CD14-positive monocyte (primary cell): ENCODE data around the gene SPATA33. TPM values are rescaled to one million over a fixed set of nuclear protein-coding genes. Genes with fewer than 3 reads are reported as not detected.

Source experiments
- DNase-seq, 3 donors: peaks; one replicate each; pipeline ENCODE4 v3.0.0-alpha.2; 2011 to 2022
- H2AFZ ChIP-seq: 2 replicates; pipeline ENCODE4 v1.6.0; 2012; ENCODE audit warnings: mild to moderate bottlenecking, low read depth, low read length, inconsistent platforms; ENCODE audit not compliant: insufficient read depth, poor library complexity, severe bottlenecking
- H3K27ac ChIP-seq, 2 donors: 1 replicate in 1 of 2; 2 replicates in 1 of 2; pipeline ENCODE4 v1.5.1; 2012 to 2013; ENCODE audit warnings: low read length in 2 of 2, control low read depth in 1 of 2, inconsistent platforms in 1 of 2, low read depth in 1 of 2, mild to moderate bottlenecking in 1 of 2
- H3K27me3 ChIP-seq, 2 donors: one replicate each; pipeline versions ENCODE4 v1.6.0 to v1.6.1; 2011 to 2013; ENCODE audit warnings: low read length in 2 of 2; ENCODE audit not compliant: control insufficient read depth in 2 of 2, insufficient read depth in 2 of 2
- H3K36me3 ChIP-seq, 2 donors: replicated peaks in 1 of 2; 1 replicate in 1 of 2; 2 replicates in 1 of 2; pipeline versions ENCODE4 v1.5.1 to v1.6.1; 2012 to 2013; ENCODE audit warnings: low read length in 2 of 2, control low read depth in 1 of 2, inconsistent platforms in 1 of 2, mild to moderate bottlenecking in 1 of 2; ENCODE audit not compliant: insufficient read depth in 2 of 2, control insufficient read depth in 1 of 2
- H3K4me1 ChIP-seq, 2 donors: 1 replicate in 1 of 2; 2 replicates in 1 of 2; pipeline versions ENCODE4 v1.5.1 to v1.6.1; 2012 to 2013; ENCODE audit warnings: low read length in 2 of 2, control low read depth in 1 of 2, inconsistent platforms in 1 of 2, mild to moderate bottlenecking in 1 of 2, moderate library complexity in 1 of 2; ENCODE audit not compliant: insufficient read depth in 2 of 2, control insufficient read depth in 1 of 2
- H3K4me2 ChIP-seq: replicated peaks from 2 replicates; pipeline ENCODE3; 2012; ENCODE audit warnings: low read length, moderate library complexity, mild to moderate bottlenecking; ENCODE audit not compliant: poor library complexity, severe bottlenecking; ENCODE audit errors: extremely low read depth
- H3K4me3 ChIP-seq, 3 experiments: fragments of 200-600 bp in 1 of 3; sonication (generic) in 1 of 3; replicated peaks in 1 of 3; 1 replicate in 2 of 3; 2 replicates in 1 of 3; pipeline ENCODE4 v1.5.1; 2011 to 2013; ENCODE audit warnings: low read length in 3 of 3, mild to moderate bottlenecking in 3 of 3, control low read depth in 2 of 3, low read depth in 2 of 3, inconsistent platforms in 1 of 3, moderate library complexity in 1 of 3
- H3K79me2 ChIP-seq: 2 replicates; pipeline ENCODE4 v1.6.0; 2012; ENCODE audit warnings: mild to moderate bottlenecking, control low read depth, inconsistent platforms, low read length, moderate library complexity; ENCODE audit not compliant: insufficient read depth
- H3K9ac ChIP-seq: 2 replicates; pipeline ENCODE4 v1.6.0; 2017; ENCODE audit warnings: low read length, mild to moderate bottlenecking; ENCODE audit not compliant: insufficient read depth, poor library complexity, severe bottlenecking
- H3K9me3 ChIP-seq, 2 donors: replicated peaks in 1 of 2; 1 replicate in 1 of 2; 2 replicates in 1 of 2; pipeline versions ENCODE4 v1.5.1 to v1.6.1; 2012 to 2013; ENCODE audit warnings: low read length in 2 of 2, control low read depth in 1 of 2; ENCODE audit not compliant: control insufficient read depth in 1 of 2, insufficient read depth in 1 of 2
- H4K20me1 ChIP-seq: 2 replicates; pipeline ENCODE4 v1.6.0; 2012; ENCODE audit warnings: mild to moderate bottlenecking, low read length, control low read depth, moderate library complexity; ENCODE audit not compliant: insufficient read depth
- H3K27ac Mint-ChIP-seq, 7 donors: one replicate each; pipeline ENCODE4 v1.8.0; 2020; ENCODE audit warnings: mild to moderate bottlenecking in 7 of 7, mixed read lengths in 7 of 7, moderate library complexity in 6 of 7, inconsistent platforms in 2 of 7
- H3K27me3 Mint-ChIP-seq, 3 donors: one replicate each; pipeline ENCODE4 v1.8.0; 2021 to 2022; ENCODE audit warnings: low read depth in 3 of 3, mild to moderate bottlenecking in 3 of 3, mixed read lengths in 3 of 3, moderate library complexity in 3 of 3, inconsistent platforms in 1 of 3
- H3K36me3 Mint-ChIP-seq, 2 donors: one replicate each; pipeline ENCODE4 v1.8.0; 2020; ENCODE audit warnings: mixed read lengths in 2 of 2, inconsistent platforms in 1 of 2, mild to moderate bottlenecking in 1 of 2
- H3K4me1 Mint-ChIP-seq: one replicate; pipeline ENCODE4 v1.8.0; 2020; ENCODE audit warnings: mild to moderate bottlenecking, mixed read lengths
- H3K4me3 Mint-ChIP-seq, 2 donors: one replicate each; pipeline ENCODE4 v1.8.0; 2020; ENCODE audit warnings: mild to moderate bottlenecking in 2 of 2, mixed read lengths in 2 of 2, moderate library complexity in 1 of 2
- H3K9me3 Mint-ChIP-seq, 7 donors: one replicate each; pipeline ENCODE4 v1.8.0; 2020 to 2022; ENCODE audit warnings: mixed read lengths in 7 of 7, mild to moderate bottlenecking in 6 of 7, moderate library complexity in 6 of 7, inconsistent platforms in 2 of 7
- WGBS: methylation state at CpG from one replicate; pipeline ENCODE4 v1.1.5; 2013; ENCODE audit warnings: missing lambda C conversion rate; ENCODE audit not compliant: insufficient coverage; 5-methylcytosine and 5-hydroxymethylcytosine counted together
- intact Hi-C, 2 donors: fragments of 100-400 bp; cut with micrococcal nuclease; formaldehyde crosslinking; loops; one replicate each; pipeline versions ENCODE4 v1.15.0 to v1.15.1; 2023
- polyA plus RNA-seq, 3 donors: library from polyadenylated mRNA; depleted of rRNA in 1 of 3; unstranded in 2 of 3; stranded (reverse) in 1 of 3; fragments of 300-500 nt in 2 of 3; fragments of >200 nt in 1 of 3; fragmentation: Illumina TruSeq in 2 of 3; gene quantifications; 1 replicate in 2 of 3; 2 replicates in 1 of 3; pipeline ENCODE4 v1.2.3, GENCODE V29; 2012 to 2021
- TF ChIP-seq, protein P1 (sequence below): fragments of 200-600 bp; IDR thresholded peaks from one replicate; pipeline ENCODE4 v1.8.0; 2022; ENCODE audit warnings: antibody characterized with exemption, mild to moderate bottlenecking

The SPATA33 gene
- polyA plus RNA-seq, 3 donors, result 1.4 to 3.5 (median 1.8) TPM

- no peak overlapping the region for H3K4me3 Mint-ChIP-seq
- H3K79me2 ChIP-seq, result peaks cover 72% of the 10 kb centered on the region
Observed at GRCh38 chr16:89655062-89655643, 2.5 kb upstream of the SPATA33 start.

GRCh38 chr16:89656435-89657121 is 1.1 kb upstream of the SPATA33 start:
- H3K9me3 Mint-ChIP-seq, result no peaks in the 10 kb centered on the region
- H3K9ac ChIP-seq, result peak overlapping the region; percentile 97
- peaks cover 29% of the 10 kb centered on the region for H3K4me1 Mint-ChIP-seq
- 40% methylated on average over 27 of the region's 32 CpGs for WGBS
- intact Hi-C loops, result no loop called here
- peaks cover 24 to 44% of the 10 kb centered on the region in 2 donors for H3K36me3 Mint-ChIP-seq
- no peak for DNase-seq
- H3K27ac Mint-ChIP-seq, result peak overlapping the region; percentile 59 to 92 (median 79)
- peaks cover 0 to 1% (median 0%) of the 10 kb centered on the region in 3 donors for H3K27me3 Mint-ChIP-seq
- peak overlapping the region; percentile 89 to 98 (median 96) for H3K4me3 ChIP-seq
- H4K20me1 ChIP-seq, result peaks cover 45% of the 10 kb centered on the region
- peaks cover 67% of the 10 kb centered on the region for H3K79me2 ChIP-seq
- peaks cover 16 to 21% of the 10 kb centered on the region in 2 donors for H3K4me1 ChIP-seq
- peak overlapping the region; percentile 99 for H3K4me2 ChIP-seq
- peak overlapping the region; percentile 75 to 86 for H3K4me3 Mint-ChIP-seq
- peak overlapping the region; percentile 97 for H2AFZ ChIP-seq
- TF ChIP-seq, protein P1, sequence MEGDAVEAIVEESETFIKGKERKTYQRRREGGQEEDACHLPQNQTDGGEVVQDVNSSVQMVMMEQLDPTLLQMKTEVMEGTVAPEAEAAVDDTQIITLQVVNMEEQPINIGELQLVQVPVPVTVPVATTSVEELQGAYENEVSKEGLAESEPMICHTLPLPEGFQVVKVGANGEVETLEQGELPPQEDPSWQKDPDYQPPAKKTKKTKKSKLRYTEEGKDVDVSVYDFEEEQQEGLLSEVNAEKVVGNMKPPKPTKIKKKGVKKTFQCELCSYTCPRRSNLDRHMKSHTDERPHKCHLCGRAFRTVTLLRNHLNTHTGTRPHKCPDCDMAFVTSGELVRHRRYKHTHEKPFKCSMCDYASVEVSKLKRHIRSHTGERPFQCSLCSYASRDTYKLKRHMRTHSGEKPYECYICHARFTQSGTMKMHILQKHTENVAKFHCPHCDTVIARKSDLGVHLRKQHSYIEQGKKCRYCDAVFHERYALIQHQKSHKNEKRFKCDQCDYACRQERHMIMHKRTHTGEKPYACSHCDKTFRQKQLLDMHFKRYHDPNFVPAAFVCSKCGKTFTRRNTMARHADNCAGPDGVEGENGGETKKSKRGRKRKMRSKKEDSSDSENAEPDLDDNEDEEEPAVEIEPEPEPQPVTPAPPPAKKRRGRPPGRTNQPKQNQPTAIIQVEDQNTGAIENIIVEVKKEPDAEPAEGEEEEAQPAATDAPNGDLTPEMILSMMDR, result no peak
- H3K27me3 ChIP-seq, result no peaks in the 10 kb centered on the region
- H3K27ac ChIP-seq, result peak overlapping the region; percentile 9 to 89
- no peaks in the 10 kb centered on the region for H3K9me3 ChIP-seq
- peaks cover 18 to 47% of the 10 kb centered on the region in 2 donors for H3K36me3 ChIP-seq

More at GRCh38 chr16:89655062-89655643, 2.5 kb upstream of the SPATA33 start:
- WGBS, result 94% methylated on average over 8 of the region's 10 CpGs
- H3K9me3 ChIP-seq, result no peaks in the 10 kb centered on the region
- H3K27ac Mint-ChIP-seq, result peak overlapping the region in 3 of 7 donors; percentile 5 to 63 (median 23)
- no peak overlapping the region for H2AFZ ChIP-seq
- peaks cover 58% of the 10 kb centered on the region for H4K20me1 ChIP-seq
- H3K36me3 ChIP-seq, result peaks cover 31 to 47% of the 10 kb centered on the region in 2 donors
- no peak overlapping the region for H3K4me2 ChIP-seq
- H3K9ac ChIP-seq, result peak overlapping the region; percentile 15
- no peaks in the 10 kb centered on the region for H3K27me3 ChIP-seq
- intact Hi-C loops, result no loop called here
- peaks cover 29% of the 10 kb centered on the region for H3K4me1 Mint-ChIP-seq
- no peak overlapping the region for H3K27ac ChIP-seq
- no peaks in the 10 kb centered on the region for H3K9me3 Mint-ChIP-seq
- H3K4me3 ChIP-seq, result no peak overlapping the region
- peaks cover 0 to 1% (median 0%) of the 10 kb centered on the region in 3 donors for H3K27me3 Mint-ChIP-seq
- H3K4me1 ChIP-seq, result peaks cover 16 to 21% of the 10 kb centered on the region in 2 donors
- DNase-seq, result no peak
- peaks cover 21 to 44% of the 10 kb centered on the region in 2 donors for H3K36me3 Mint-ChIP-seq
- TF ChIP-seq, protein P1, result no peak
